HTERT RPE-1 (cell line): ENCODE results near the gene BANP.
"Not testable (repeated sequence)": the region's sequence is repeated elsewhere in the genome, so short reads cannot be mapped to it uniquely, and the experiment has no call there.

ENCODE experiments used
- in situ Hi-C: fragments of 300-500 bp; cut with MboI; formaldehyde crosslinking; loops from 4 replicates; pipeline ENCODE4 v1.14.3; 2020; ENCODE audit warnings: low sequenced_read_pairs

The BANP gene

GRCh38 chr16:87990254-87990653, 39.0 kb downstream of the BANP start:
- in situ Hi-C loops = not testable (repeated sequence)

GRCh38 chr16:87992142-87992541, 40.9 kb downstream of the BANP start:
- in situ Hi-C loops = not testable (repeated sequence)

GRCh38 chr16:87993901-87994300, 42.7 kb downstream of the BANP start:
- in situ Hi-C loops = no loop called here

- in situ Hi-C loops = no loop called here
Observed at GRCh38 chr16:87995644-87996043, 44.4 kb downstream of the BANP start.

- in situ Hi-C loops = no loop called here
Observed at GRCh38 chr16:87996962-87997880, 46.0 kb downstream of the BANP start.

- in situ Hi-C loops = not testable (repeated sequence)
Observed at GRCh38 chr16:87998184-87998793, 47.1 kb downstream of the BANP start.

DNA sequence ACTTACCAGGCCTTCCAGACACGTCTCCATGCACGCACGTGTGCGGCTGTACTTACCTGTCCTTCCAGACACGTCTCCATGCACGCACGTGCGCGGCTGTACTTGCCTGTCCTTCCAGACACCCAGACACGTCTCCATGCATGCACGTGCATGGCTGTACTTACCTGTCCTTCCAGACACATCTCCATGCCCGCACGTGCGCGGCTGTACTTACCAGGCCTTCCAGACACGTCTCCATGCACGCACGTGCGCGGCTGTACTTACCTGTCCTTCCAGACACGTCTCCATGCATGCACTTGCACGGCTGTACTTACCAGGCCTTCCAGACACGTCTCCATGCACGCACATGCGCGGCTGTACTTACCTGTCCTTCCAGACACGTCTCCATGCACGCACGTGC, 47.8 kb downstream of the BANP start:
- in situ Hi-C loops = not testable (repeated sequence)

GRCh38 chr16:88002211-88002610, 51.0 kb downstream of the BANP start:
- in situ Hi-C loops = no loop called here

- in situ Hi-C loops = no loop called here
Observed at GRCh38 chr16:88002749-88003148, 51.5 kb downstream of the BANP start.

GRCh38 chr16:88003316-88003715, 52.1 kb downstream of the BANP start:
- in situ Hi-C loops = no loop called here

GRCh38 chr16:88003736-88004135, 52.5 kb downstream of the BANP start:
- in situ Hi-C loops = no loop called here

GRCh38 chr16:88004391-88004790, 53.2 kb downstream of the BANP start:
- in situ Hi-C loops = no loop called here

DNA sequence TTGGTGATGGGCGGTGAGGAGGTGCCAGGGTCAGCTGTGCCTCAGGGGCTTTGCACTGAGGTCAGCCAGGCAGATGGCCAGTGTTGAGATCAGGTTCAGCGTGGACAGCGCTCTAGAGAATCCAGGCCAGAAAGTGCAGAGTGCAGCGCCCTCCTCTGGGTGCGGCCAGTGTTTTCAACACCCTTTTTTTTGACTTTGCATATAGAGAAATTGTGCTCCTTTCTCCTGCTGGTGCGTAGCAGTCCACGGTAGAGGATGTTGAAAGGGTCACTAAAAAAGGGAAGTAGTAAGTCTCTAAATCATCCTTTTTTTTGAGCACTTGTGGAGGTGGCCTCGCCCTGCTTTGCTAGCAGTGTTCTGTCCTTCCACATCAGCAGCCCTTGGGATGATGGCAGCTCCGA, 53.9 kb downstream of the BANP start:
- in situ Hi-C loops = no loop called here

DNA sequence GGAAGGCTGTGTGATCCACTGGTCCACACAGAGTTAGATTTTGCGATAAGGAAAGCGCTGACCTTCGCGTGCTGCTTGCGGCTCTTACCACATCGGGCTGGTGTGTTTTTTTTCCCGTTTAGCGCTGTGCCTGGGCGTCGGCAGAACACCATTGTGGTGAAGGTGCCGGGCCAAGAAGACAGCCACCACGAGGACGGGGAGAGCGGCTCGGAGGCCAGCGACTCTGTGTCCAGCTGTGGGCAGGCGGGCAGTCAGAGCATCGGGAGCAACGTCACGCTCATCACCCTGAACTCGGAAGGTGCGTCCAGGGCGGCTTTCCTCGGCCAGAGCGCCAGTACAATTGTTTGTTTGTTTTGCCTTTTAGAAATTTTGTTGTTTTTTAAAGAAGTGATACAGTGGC, 54.7 kb downstream of the BANP start:
- in situ Hi-C loops = no loop called here

- in situ Hi-C loops = no loop called here
Observed at GRCh38 chr16:88007321-88007731, 56.1 kb downstream of the BANP start.

- in situ Hi-C loops = no loop called here
Observed at GRCh38 chr16:88008840-88009239, 57.6 kb downstream of the BANP start.

- in situ Hi-C loops = no loop called here
Observed at GRCh38 chr16:88009563-88010342, 58.5 kb downstream of the BANP start.

DNA sequence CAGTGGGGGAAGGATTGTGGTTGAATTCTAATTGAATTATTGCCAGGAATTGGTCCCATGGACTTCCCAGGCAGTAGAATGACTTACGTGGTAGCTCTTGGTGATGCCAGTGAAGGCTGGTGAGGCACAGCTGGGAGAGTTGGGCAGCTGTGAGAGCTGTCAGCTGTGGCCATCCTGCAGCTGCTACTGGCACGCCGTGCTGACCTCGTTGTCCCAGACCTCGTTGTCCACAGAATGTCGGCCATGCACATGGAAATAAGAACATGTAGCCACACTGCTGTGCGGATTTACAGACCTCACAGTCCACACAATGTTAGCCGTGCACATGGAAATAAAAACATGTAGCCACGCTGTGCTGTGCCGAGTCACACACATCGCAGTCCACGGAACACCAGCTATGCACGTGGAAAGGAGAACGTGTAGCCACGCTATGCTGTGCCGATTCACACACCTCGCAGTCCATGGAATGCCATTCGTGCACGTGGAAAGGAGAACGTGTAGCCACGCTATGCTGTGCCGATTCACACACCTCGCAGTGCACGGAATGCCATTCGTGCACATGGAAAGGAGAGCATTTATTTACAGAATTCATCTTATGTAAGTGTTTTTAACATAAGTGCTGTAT, 59.2 kb downstream of the BANP start:
- in situ Hi-C loops = no loop called here

DNA sequence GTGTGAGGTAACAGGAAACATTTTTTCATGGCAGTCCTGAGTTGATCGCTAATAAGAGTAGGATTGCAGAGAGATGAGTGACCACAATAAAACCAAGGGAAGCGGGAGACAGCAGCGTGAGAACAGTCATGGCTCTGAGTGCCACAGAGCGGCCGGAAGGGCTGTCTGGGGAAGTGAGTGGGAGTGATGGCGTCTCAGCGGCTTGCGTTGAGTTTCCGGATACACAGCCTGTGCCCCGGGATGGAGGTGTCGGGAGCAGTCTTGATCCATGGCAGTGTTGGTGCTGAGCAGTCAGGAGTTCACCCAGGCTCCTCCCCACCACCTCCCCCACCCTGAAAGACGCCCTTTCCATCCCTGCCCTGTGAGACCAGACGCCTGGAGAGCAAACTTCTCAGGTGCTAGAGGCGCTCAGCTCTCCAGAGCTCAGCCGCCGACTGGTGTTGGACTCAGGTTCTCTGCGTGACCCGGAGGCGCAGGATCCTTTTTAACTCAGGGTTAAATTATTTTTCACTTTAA, 59.8 kb downstream of the BANP start:
- in situ Hi-C loops = no loop called here

DNA sequence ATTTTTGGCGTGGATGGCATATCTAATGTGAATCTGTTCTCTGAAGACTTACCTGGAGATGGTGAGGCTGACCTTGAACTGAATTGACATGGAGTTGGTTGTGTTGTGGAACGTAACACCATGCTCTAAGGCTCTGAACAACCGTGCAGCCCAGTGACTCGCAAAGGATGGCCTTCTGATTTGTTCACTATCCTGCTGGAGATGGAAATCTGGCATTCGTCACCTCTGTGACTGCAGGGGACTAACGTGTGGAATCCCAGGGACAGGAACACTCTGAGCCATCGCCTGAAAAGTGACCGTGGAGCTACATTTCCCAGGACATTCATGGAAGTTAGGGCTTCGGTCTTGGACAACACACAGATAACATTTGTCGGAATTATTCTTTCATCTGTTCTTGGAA, 61.1 kb downstream of the BANP start:
- in situ Hi-C loops = no loop called here

DNA sequence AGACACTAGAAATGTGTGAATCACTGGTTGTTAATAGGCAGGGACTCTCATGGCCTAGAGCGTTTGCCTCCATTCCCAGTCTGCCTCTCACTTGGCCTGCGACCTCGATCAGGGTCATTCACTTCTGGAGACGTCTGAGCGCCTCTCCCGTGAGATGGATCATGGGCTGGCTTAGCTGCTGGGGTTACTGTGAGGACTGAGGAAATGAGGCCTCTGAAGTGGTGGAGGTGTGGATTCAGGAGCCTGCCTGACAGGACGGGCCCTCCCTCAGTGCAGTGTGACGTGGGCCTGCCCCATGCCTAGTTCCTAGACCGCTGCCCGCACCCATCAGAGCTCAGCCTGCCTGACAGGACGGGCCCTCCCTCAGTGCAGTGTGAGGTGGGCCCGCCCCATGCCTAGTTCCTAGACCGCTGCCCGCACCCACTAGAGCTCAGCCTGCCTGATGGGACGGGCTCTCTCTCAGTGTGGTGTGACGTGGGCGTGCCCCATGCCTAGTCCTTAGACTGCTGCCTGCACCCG, 61.9 kb downstream of the BANP start:
- in situ Hi-C loops = no loop called here
